ENCODE measurements around the gene MCIDAS.

DNA sequence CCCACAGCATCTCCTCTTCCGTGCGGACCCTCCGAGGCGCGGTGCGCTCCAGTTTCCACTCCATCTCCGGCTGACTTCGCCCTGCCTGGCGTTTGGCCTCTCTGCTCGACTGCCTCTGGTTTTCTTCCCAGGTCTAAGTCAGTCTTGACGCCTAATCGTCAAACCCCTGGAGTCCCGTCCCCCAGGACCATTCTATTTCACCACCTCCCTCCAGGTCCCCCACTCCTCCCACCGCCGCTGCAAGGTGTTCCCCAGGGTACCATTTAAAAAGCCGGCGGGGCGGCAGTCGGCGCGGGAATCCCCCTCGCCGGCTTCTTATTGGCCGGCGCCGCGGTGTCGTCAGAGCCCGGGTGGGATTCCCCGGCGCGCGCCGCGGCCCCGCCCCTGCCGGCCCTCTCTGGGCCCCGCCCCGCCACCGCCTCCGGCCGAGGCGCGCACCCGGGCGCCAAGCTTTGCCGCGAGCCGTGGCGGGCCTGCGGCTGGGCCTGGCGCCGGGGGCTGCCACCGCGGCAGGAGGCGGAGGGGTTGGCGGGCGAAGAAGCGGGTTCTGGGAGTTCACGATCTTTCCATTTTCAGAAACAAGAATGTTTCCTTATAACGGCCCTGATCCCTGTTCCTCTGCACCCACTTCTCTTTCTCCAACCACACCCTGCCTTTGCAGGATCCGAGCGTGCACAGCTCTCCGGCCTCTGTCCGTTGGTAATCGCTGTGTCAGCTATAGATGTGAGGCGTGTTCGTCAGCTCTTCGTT lies 54.0 kb downstream of the MCIDAS start, which contains the start of gene CDC20B:
- TF ChIP-seq POLR2AphosphoS5 (IDR thresholded peaks at IDR 0.05; ENCODE audit: low read depth, low read length) (no peak), TAF1 (IDR thresholded peaks at IDR 0.05; ENCODE audit: borderline replicate concordance, insufficient read depth, low read length) (no peak), FOXP2 (optimal IDR thresholded peaks at IDR 0.05; ENCODE audit: borderline replicate concordance, extremely low read depth, extremely low read length, insufficient read depth) (peak; percentile 10)
- TF ChIP-seq, protein P1, sequence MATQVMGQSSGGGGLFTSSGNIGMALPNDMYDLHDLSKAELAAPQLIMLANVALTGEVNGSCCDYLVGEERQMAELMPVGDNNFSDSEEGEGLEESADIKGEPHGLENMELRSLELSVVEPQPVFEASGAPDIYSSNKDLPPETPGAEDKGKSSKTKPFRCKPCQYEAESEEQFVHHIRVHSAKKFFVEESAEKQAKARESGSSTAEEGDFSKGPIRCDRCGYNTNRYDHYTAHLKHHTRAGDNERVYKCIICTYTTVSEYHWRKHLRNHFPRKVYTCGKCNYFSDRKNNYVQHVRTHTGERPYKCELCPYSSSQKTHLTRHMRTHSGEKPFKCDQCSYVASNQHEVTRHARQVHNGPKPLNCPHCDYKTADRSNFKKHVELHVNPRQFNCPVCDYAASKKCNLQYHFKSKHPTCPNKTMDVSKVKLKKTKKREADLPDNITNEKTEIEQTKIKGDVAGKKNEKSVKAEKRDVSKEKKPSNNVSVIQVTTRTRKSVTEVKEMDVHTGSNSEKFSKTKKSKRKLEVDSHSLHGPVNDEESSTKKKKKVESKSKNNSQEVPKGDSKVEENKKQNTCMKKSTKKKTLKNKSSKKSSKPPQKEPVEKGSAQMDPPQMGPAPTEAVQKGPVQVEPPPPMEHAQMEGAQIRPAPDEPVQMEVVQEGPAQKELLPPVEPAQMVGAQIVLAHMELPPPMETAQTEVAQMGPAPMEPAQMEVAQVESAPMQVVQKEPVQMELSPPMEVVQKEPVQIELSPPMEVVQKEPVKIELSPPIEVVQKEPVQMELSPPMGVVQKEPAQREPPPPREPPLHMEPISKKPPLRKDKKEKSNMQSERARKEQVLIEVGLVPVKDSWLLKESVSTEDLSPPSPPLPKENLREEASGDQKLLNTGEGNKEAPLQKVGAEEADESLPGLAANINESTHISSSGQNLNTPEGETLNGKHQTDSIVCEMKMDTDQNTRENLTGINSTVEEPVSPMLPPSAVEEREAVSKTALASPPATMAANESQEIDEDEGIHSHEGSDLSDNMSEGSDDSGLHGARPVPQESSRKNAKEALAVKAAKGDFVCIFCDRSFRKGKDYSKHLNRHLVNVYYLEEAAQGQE (IDR thresholded peaks at IDR 0.05; ENCODE audit: insufficient read depth in 1 of 2, low read depth in 2 of 2, low read length in 2 of 2) = no peak

Measured in PFSK-1 (cell line).